Erythroblast (primary cell): ENCODE data around the gene TMEM170B.

ENCODE experiments used
- GATA1 ChIP-seq: IDR thresholded peaks from 2 replicates; pipeline ENCODE4 v1.6.1; 2011; ENCODE audit warnings: low read depth, mild to moderate bottlenecking, control low read depth, low read length, moderate library complexity
- POLR2A ChIP-seq: IDR thresholded peaks from 2 replicates; pipeline ENCODE4 v1.6.1; 2011; ENCODE audit warnings: mild to moderate bottlenecking, low read length

- TF ChIP-seq POLR2A (no peak), GATA1 (no peak)
Measured at GRCh38 chr6:11600251-11600650, 62.7 kb downstream of the TMEM170B start.
